ENCODE data around the gene ULK4. TPM values are rescaled to one million over a fixed set of nuclear protein-coding genes. Genes with fewer than 3 reads are reported as not detected.

Gene ULK4
- total RNA-seq, 1 donor from 2014 or later = 9.1 TPM

DNA sequence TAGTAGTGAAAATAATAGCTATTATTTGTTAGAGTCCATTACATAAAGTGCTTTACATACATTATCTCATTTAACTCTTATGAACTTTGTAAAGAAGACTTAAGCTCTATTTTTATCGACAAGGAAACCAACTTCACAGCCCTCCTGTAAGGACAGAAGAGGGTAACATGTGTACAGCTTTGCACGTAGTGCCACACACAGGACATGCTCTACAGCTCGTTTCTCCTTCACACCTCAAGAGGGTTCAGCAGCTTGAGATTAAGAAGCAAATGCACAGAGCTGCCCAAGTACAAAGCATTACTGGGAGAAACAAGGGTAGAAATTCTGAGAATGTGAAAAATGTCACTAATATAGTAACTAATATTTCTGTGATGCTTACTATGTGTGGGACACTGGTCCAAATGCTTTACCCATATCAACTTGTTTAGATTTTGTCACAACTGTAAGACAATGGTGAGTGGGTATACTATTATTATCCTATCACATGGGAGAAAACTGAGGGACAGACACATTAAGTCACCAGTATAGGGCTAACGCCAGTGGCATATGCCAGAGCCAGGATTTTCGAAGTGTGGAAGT lies 434.8 kb downstream of the ULK4 start:
- no peaks in the 10 kb centered on the region for H3K4me1 Mint-ChIP-seq (ENCODE audit: unreplicated experiment)
- H3K9me3 Mint-ChIP-seq (ENCODE audit: unreplicated experiment) = no peaks in the 10 kb centered on the region
- TF ChIP-seq, protein P1, sequence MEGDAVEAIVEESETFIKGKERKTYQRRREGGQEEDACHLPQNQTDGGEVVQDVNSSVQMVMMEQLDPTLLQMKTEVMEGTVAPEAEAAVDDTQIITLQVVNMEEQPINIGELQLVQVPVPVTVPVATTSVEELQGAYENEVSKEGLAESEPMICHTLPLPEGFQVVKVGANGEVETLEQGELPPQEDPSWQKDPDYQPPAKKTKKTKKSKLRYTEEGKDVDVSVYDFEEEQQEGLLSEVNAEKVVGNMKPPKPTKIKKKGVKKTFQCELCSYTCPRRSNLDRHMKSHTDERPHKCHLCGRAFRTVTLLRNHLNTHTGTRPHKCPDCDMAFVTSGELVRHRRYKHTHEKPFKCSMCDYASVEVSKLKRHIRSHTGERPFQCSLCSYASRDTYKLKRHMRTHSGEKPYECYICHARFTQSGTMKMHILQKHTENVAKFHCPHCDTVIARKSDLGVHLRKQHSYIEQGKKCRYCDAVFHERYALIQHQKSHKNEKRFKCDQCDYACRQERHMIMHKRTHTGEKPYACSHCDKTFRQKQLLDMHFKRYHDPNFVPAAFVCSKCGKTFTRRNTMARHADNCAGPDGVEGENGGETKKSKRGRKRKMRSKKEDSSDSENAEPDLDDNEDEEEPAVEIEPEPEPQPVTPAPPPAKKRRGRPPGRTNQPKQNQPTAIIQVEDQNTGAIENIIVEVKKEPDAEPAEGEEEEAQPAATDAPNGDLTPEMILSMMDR (IDR thresholded peaks at IDR 0.05) = no peak
- H3K4me3 Mint-ChIP-seq (ENCODE audit: unreplicated experiment) = no peak overlapping the region
- H3K27ac Mint-ChIP-seq (ENCODE audit: unreplicated experiment) = no peak overlapping the region
- H3K36me3 Mint-ChIP-seq (ENCODE audit: unreplicated experiment) = no peaks in the 10 kb centered on the region
- no peak for DNase-seq (ENCODE audit: extremely low spot score, unreplicated experiment)
- H3K27me3 Mint-ChIP-seq (ENCODE audit: unreplicated experiment) = peaks cover 6% of the 10 kb centered on the region

- TF ChIP-seq, protein P1 (IDR thresholded peaks at IDR 0.05) = no peak
- no peak for DNase-seq (ENCODE audit: extremely low spot score, unreplicated experiment)
- Mint-ChIP-seq H3K4me1 (ENCODE audit: unreplicated experiment) (no peaks in the 10 kb centered on the region), H3K27ac (ENCODE audit: unreplicated experiment) (no peak overlapping the region), H3K4me3 (ENCODE audit: unreplicated experiment) (no peak overlapping the region), H3K27me3 (ENCODE audit: unreplicated experiment) (peaks cover 6% of the 10 kb centered on the region), H3K36me3 (ENCODE audit: unreplicated experiment) (no peaks in the 10 kb centered on the region), H3K9me3 (ENCODE audit: unreplicated experiment) (no peaks in the 10 kb centered on the region)
Observed at GRCh38 chr3:41525303-41526064, 436.4 kb downstream of the ULK4 start.

GRCh38 chr3:41523897-41524296 lies 438.0 kb downstream of the ULK4 start:
- TF ChIP-seq, protein P1 (IDR thresholded peaks at IDR 0.05) = no peak
- DNase-seq (ENCODE audit: extremely low spot score, unreplicated experiment) = no peak
- Mint-ChIP-seq H3K9me3 (ENCODE audit: unreplicated experiment) (no peaks in the 10 kb centered on the region), H3K36me3 (ENCODE audit: unreplicated experiment) (no peaks in the 10 kb centered on the region), H3K4me3 (ENCODE audit: unreplicated experiment) (no peak overlapping the region), H3K27me3 (ENCODE audit: unreplicated experiment) (peaks cover 6% of the 10 kb centered on the region), H3K4me1 (ENCODE audit: unreplicated experiment) (no peaks in the 10 kb centered on the region), H3K27ac (ENCODE audit: unreplicated experiment) (no peak overlapping the region)

DNA sequence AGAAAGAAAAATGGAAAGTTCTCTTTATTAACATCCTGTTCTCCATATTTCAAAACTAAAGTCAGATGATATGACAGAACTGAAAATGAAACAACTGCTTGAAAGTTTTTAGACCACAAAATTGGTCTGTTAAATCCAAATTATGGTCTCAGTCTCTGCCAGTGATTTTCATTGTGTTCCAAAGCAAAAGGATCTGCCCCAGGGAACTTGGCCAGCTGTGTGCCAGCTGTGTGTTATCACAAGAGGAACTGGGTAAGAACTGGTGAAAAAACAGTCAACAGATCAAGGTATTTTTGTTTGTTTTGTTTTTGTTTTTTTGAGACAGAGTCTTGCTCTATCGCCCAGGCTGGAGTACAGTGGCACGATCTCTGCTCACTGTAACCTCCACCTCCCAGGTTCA lies 439.3 kb downstream of the ULK4 start:
- Mint-ChIP-seq H3K27me3 (ENCODE audit: unreplicated experiment) (peaks cover 6% of the 10 kb centered on the region), H3K4me1 (ENCODE audit: unreplicated experiment) (no peaks in the 10 kb centered on the region), H3K36me3 (ENCODE audit: unreplicated experiment) (no peaks in the 10 kb centered on the region), H3K9me3 (ENCODE audit: unreplicated experiment) (no peaks in the 10 kb centered on the region), H3K4me3 (ENCODE audit: unreplicated experiment) (no peak overlapping the region), H3K27ac (ENCODE audit: unreplicated experiment) (no peak overlapping the region)
- no peak for DNase-seq (ENCODE audit: extremely low spot score, unreplicated experiment)
- TF ChIP-seq, protein P1 (IDR thresholded peaks at IDR 0.05) = no peak

- H3K9me3 Mint-ChIP-seq (ENCODE audit: unreplicated experiment) = peaks cover 4% of the 10 kb centered on the region
Observed at GRCh38 chr3:41521010-41521655, 440.8 kb downstream of the ULK4 start.

More at GRCh38 chr3:41521010-41521655, 440.8 kb downstream of the ULK4 start:
- Mint-ChIP-seq H3K27ac (ENCODE audit: unreplicated experiment) (no peak overlapping the region), H3K36me3 (ENCODE audit: unreplicated experiment) (no peaks in the 10 kb centered on the region), H3K4me1 (ENCODE audit: unreplicated experiment) (no peaks in the 10 kb centered on the region), H3K27me3 (ENCODE audit: unreplicated experiment) (peaks cover 5% of the 10 kb centered on the region), H3K4me3 (ENCODE audit: unreplicated experiment) (no peak overlapping the region)
- TF ChIP-seq, protein P1 (IDR thresholded peaks at IDR 0.05) = no peak
- no peak for DNase-seq (ENCODE audit: extremely low spot score, unreplicated experiment)

All from osteocyte (in vitro differentiated cells).